Sigmoid colon (tissue), 7 donors: Measurements from ENCODE around the gene STAP2. TPM values are rescaled to one million over a fixed set of nuclear protein-coding genes. Genes with fewer than 3 reads are reported as not detected.
A peak's percentile ranks its signal among the peaks of the same experiment; 100 is the strongest.

ENCODE experiments used
- DNase-seq: peaks from one replicate; pipeline ENCODE4 v3.0.0-alpha.2; 2019
- H3K27ac ChIP-seq, 4 donors: fragments of 200-600 bp; sonication (generic); one replicate each; pipeline ENCODE4 v1.5.1; 2016 to 2019; ENCODE audit warnings: mild to moderate bottlenecking in 1 of 4
- H3K27me3 ChIP-seq, 3 donors: fragments of 200-600 bp; sonication (generic); one replicate each; pipeline ENCODE4 v1.5.1; 2019; ENCODE audit warnings: mild to moderate bottlenecking in 1 of 3
- H3K36me3 ChIP-seq, 4 donors: fragments of 200-600 bp; sonication (generic); one replicate each; pipeline ENCODE4 v1.5.1; 2016 to 2019
- H3K4me1 ChIP-seq, 4 donors: fragments of 200-600 bp; sonication (generic); one replicate each; pipeline ENCODE4 v1.5.1; 2017 to 2019
- H3K4me3 ChIP-seq, 4 donors: fragments of 200-600 bp; sonication (generic); one replicate each; pipeline ENCODE4 v1.5.1; 2017 to 2019; ENCODE audit warnings: mild to moderate bottlenecking in 2 of 4, moderate library complexity in 1 of 4
- H3K9me3 ChIP-seq, 4 donors: fragments of 200-600 bp in 3 of 4; sonication (generic) in 3 of 4; one replicate each; pipeline versions ENCODE4 v1.5.1 to v1.6.1; 2013 to 2019
- CTCF ChIP-seq, 4 experiments: fragments of 450-650 bp in 3 of 4; fragments of 200-600 bp in 1 of 4; IDR thresholded peaks; one replicate each; pipeline ENCODE4 v1.5.1; 2016 to 2019; ENCODE audit warnings: antibody characterized with exemption in 4 of 4, mild to moderate bottlenecking in 3 of 4, moderate library complexity in 2 of 4
- EP300 ChIP-seq, 4 donors: sonication (generic); formaldehyde crosslinking; IDR thresholded peaks; one replicate each; pipeline ENCODE4 v1.6.1; 2017; ENCODE audit warnings: antibody characterized with exemption in 4 of 4
- POLR2A ChIP-seq, 2 donors: fragments of 450-650 bp; IDR thresholded peaks; one replicate each; pipeline ENCODE4 v1.6.1; 2016; ENCODE audit warnings: antibody characterized with exemption in 2 of 2, mild to moderate bottlenecking in 2 of 2, moderate library complexity in 2 of 2
- POLR2AphosphoS5 ChIP-seq, 4 donors: sonication (generic); formaldehyde crosslinking; IDR thresholded peaks; one replicate each; pipeline ENCODE4 v1.6.1; 2017; ENCODE audit warnings: antibody characterized with exemption in 4 of 4
- WGBS, 2 donors: extraction: QIAGEN DNeasy Blood & Tissue Kit; methylation state at CpG; one replicate each; pipeline ENCODE4 v1.1.7; 2013; 5-methylcytosine and 5-hydroxymethylcytosine counted together
- intact Hi-C: fragments of 100-400 bp; cut with DNase I; formaldehyde crosslinking; loops from one replicate; pipeline ENCODE4 v1.15.1; 2023
- polyA plus RNA-seq, 3 donors: library from polyadenylated mRNA; stranded (reverse); fragments of 200-250 nt; gene quantifications; one replicate each; pipeline ENCODE4 v1.2.3, GENCODE V29; 2013
- total RNA-seq, 4 donors: library from RNA; depleted of rRNA; stranded (reverse); fragments of >200 nt; gene quantifications; one replicate each; pipeline ENCODE4 v1.1.0, GENCODE V29; 2016
- donor health status: healthy with polysubstance abuse.
- donor health status: Bipolar disorder and iron deficiency.
- donor health status: healthy.

The STAP2 gene
- total and polyA plus RNA-seq, 7 donors, result 0.99 to 313 (median 5.5) TPM

DNA sequence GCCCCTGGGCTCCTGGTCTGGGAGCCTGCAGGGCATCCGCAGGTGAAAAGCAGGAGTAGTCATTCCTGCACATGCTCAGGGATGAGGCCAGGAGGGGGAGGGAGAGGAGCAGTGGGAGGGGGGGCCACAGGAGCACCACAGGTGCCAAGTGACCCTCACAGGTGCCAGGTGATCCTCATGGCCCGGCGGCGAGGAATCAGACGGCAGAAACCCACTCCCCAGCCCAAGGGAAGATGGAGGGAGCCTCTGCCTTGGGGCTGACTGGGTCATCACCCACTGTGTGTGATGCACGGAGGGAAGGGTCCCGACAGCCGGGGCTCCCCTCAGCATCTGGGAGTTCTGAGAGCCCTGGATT lies 34.4 kb upstream of the STAP2 start:
- H3K9me3 ChIP-seq, result no peaks in the 10 kb centered on the region
- intact Hi-C loops, result no loop called here
- H3K4me1 ChIP-seq, result peaks cover 0 to 99% (median 91%) of the 10 kb centered on the region in 4 donors
- no peak for DNase-seq
- no peak overlapping the region for H3K4me3 ChIP-seq
- H3K27me3 ChIP-seq, result no peaks in the 10 kb centered on the region
- H3K36me3 ChIP-seq, result no peaks in the 10 kb centered on the region
- TF ChIP-seq POLR2AphosphoS5 (IDR thresholded peaks at IDR 0.05), result no peak
- no peak for TF ChIP-seq EP300 (IDR thresholded peaks at IDR 0.05)
- no peak for TF ChIP-seq POLR2A (IDR thresholded peaks at IDR 0.05)
- no peak for TF ChIP-seq CTCF (IDR thresholded peaks at IDR 0.05)
- peak overlapping the region; percentile 77 to 83 (median 82) for H3K27ac ChIP-seq
- 96% methylated on average over 8 of the region's 8 CpGs for WGBS, 2 donors

- WGBS, 2 donors, result 93% methylated on average over 22 of the region's 22 CpGs
- no peak for DNase-seq
- TF ChIP-seq CTCF (IDR thresholded peaks at IDR 0.05) (no peak), EP300 (IDR thresholded peaks at IDR 0.05) (no peak), POLR2A (IDR thresholded peaks at IDR 0.05) (no peak), POLR2AphosphoS5 (IDR thresholded peaks at IDR 0.05) (no peak)
- Histone ChIP-seq H3K4me1 (peaks cover 0 to 99% (median 93%) of the 10 kb centered on the region in 4 donors), H3K27me3 (no peaks in the 10 kb centered on the region), H3K27ac (peak overlapping the region; percentile 77 to 83 (median 82)), H3K36me3 (peaks cover 0 to under 1% (median 0%) of the 10 kb centered on the region in 4 donors), H3K4me3 (no peak overlapping the region), H3K9me3 (no peaks in the 10 kb centered on the region)
- intact Hi-C loops, result no loop called here
Measured at GRCh38 chr19:4372165-4373012, 33.8 kb upstream of the STAP2 start.

- H3K27me3 ChIP-seq, result no peaks in the 10 kb centered on the region
- no peak for DNase-seq
- intact Hi-C loops, result no loop called here
- WGBS, 2 donors, result 94 to 95% methylated on average over 31 of the region's 31 CpGs
- H3K4me3 ChIP-seq, result no peak overlapping the region
- H3K36me3 ChIP-seq, result peaks cover 0 to 6% (median 2%) of the 10 kb centered on the region in 4 donors
- TF ChIP-seq EP300 (IDR thresholded peaks at IDR 0.05), result no peak
- no peak for TF ChIP-seq POLR2AphosphoS5 (IDR thresholded peaks at IDR 0.05)
- TF ChIP-seq CTCF (IDR thresholded peaks at IDR 0.05), result no peak
- no peak for TF ChIP-seq POLR2A (IDR thresholded peaks at IDR 0.05)
- peak overlapping the region in 3 of 4 donors; percentile 77 to 83 (median 82) for H3K27ac ChIP-seq
- no peaks in the 10 kb centered on the region for H3K9me3 ChIP-seq
- H3K4me1 ChIP-seq, result peaks cover 0 to 97% (median 87%) of the 10 kb centered on the region in 4 donors
Measured at GRCh38 chr19:4371247-4372164, 32.9 kb upstream of the STAP2 start.

DNA sequence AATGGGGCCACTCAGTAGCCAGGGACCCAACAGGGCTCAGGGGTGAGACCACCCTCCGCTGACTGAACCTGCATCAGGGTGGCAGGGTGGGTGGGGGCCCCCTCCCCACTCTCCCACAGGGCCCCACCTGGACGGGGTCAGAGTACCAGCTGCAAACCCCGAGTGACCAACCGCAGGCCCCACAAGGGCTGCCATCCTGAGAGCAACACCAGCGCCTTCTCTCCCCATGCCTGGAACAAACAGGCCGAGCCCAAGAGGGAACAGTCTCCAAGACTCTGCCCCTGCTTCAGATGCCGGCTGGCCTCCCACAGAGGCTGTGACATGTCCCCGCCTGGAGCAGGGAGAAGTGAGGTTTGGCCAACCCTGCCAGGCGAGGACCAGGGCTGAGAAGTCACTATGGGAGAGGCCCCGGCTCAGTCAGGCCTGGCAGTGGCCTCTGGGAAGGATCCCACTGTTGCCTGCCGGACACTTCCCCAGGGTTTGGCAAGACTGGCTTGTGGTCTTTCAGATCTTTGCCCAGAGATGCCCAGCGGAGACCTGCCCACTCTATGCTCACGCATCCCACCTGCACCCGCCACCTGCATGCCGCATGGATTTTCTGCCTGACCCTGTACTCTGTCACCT lies 31.9 kb upstream of the STAP2 start:
- WGBS, 2 donors, result 88 to 90% methylated on average over 15 of the region's 15 CpGs
- peak overlapping the region; percentile 37 to 75 (median 63) for H3K27ac ChIP-seq
- intact Hi-C loops, result no loop called here
- no peaks in the 10 kb centered on the region for H3K9me3 ChIP-seq
- H3K27me3 ChIP-seq, result no peaks in the 10 kb centered on the region
- TF ChIP-seq POLR2AphosphoS5 (IDR thresholded peaks at IDR 0.05) (no peak), POLR2A (IDR thresholded peaks at IDR 0.05) (no peak), EP300 (IDR thresholded peaks at IDR 0.05) (no peak), CTCF (IDR thresholded peaks at IDR 0.05) (no peak)
- H3K36me3 ChIP-seq, result peaks cover 0 to 16% (median 11%) of the 10 kb centered on the region in 4 donors
- H3K4me3 ChIP-seq, result no peak overlapping the region
- H3K4me1 ChIP-seq, result peaks cover 0 to 87% (median 77%) of the 10 kb centered on the region in 4 donors
- DNase-seq, result no peak
